ENCODE data around the gene TMEM91. TPM values are rescaled to one million over a fixed set of nuclear protein-coding genes. Genes with fewer than 3 reads are reported as not detected.

The TMEM91 gene
- total RNA-seq, 1 experiment from 2014 or later = 5.3 TPM

GRCh38 chr19:41330946-41331678, 45.2 kb upstream of the TMEM91 start (continued):
- TF ChIP-seq E2F4 (CRISPR knock-in tag; IDR thresholded peaks at IDR 0.05; ENCODE audit: borderline replicate concordance, low read depth) (no peak), JUN (CRISPR knock-in tag; IDR thresholded peaks at IDR 0.05) (no peak), CREM (CRISPR knock-in tag; IDR thresholded peaks at IDR 0.05) (no peak), PREB (CRISPR knock-in tag; IDR thresholded peaks at IDR 0.05; ENCODE audit: borderline replicate concordance) (no peak), IRF1 (CRISPR knock-in tag; IDR thresholded peaks at IDR 0.05) (no peak), RELA (CRISPR knock-in tag; IDR thresholded peaks at IDR 0.05; ENCODE audit: borderline replicate concordance) (no peak), ZNF232 (CRISPR knock-in tag; IDR thresholded peaks at IDR 0.05) (no peak), GABPB1 (CRISPR knock-in tag; IDR thresholded peaks at IDR 0.05) (no peak), HMGXB4 (CRISPR knock-in tag; IDR thresholded peaks at IDR 0.05) (no peak), FOXJ3 (CRISPR knock-in tag; IDR thresholded peaks at IDR 0.05; ENCODE audit: borderline replicate concordance) (no peak)

- TF ChIP-seq AR (CRISPR knock-in tag; IDR thresholded peaks at IDR 0.05) (no peak), ZNF138 (CRISPR knock-in tag; conservative IDR thresholded peaks at IDR 0.05) (no peak)
These were observed 44.3 kb upstream of the TMEM91 start for GRCh38 chr19:41332000-41332399.

GRCh38 chr19:41332468-41332867, 43.9 kb upstream of the TMEM91 start:
- H3K4me1 Mint-ChIP-seq = peaks cover 34% of the 10 kb centered on the region
- H3K36me3 Mint-ChIP-seq = no peaks in the 10 kb centered on the region
- H3K9me3 Mint-ChIP-seq = no peaks in the 10 kb centered on the region
- no peak overlapping the region for H3K27ac Mint-ChIP-seq
- H3K27me3 Mint-ChIP-seq (ENCODE audit: low read depth) = peaks cover 19% of the 10 kb centered on the region
- no peak for ATAC-seq
- peak overlapping the region; percentile 77; the same call in 1 of the 2 replicates for H3K4me3 Mint-ChIP-seq
- CTCF ChIA-PET = interaction anchor here (0.6 to 2.1 kb wide), 4 partner anchors 9 to 20 kb away, joined by 4 to 15 read pairs (median 7); no protein-coding TSS in a partner anchor
- no peak for DNase-seq (ENCODE audit: low spot score)
- POLR2A ChIA-PET = no interaction called here
- TF ChIP-seq FOXK1 (CRISPR knock-in tag; IDR thresholded peaks at IDR 0.05) (no peak), AR (CRISPR knock-in tag; IDR thresholded peaks at IDR 0.05) (no peak), IRF1 (CRISPR knock-in tag; IDR thresholded peaks at IDR 0.05) (no peak), NR2C2 (CRISPR knock-in tag; IDR thresholded peaks at IDR 0.05) (no peak), ATF1 (CRISPR knock-in tag; IDR thresholded peaks at IDR 0.05) (no peak), ZNF416 (CRISPR knock-in tag; IDR thresholded peaks at IDR 0.05) (no peak), MLX (CRISPR knock-in tag; IDR thresholded peaks at IDR 0.05) (no peak)

More at GRCh38 chr19:41332000-41332399, 44.3 kb upstream of the TMEM91 start:
- ATAC-seq (no peak), DNase-seq (ENCODE audit: low spot score) (no peak)
- Mint-ChIP-seq H3K27me3 (ENCODE audit: low read depth) (peaks cover 19% of the 10 kb centered on the region), H3K9me3 (no peaks in the 10 kb centered on the region), H3K4me1 (peaks cover 37% of the 10 kb centered on the region), H3K27ac (no peak overlapping the region), H3K4me3 (peak overlapping the region; percentile 77), H3K36me3 (no peaks in the 10 kb centered on the region)
- ChIA-PET POLR2A (interaction anchor here (1.0 kb wide), 1 partner anchor 14 kb away, joined by 3 read pairs; no protein-coding TSS in a partner anchor), CTCF (interaction anchor here (0.7 to 2.1 kb wide), 6 partner anchors 10 to 239 kb away, joined by 4 to 15 read pairs (median 8); partner anchors contain the start of gene TGFB1)

Measured in WTC11 (cell line).